OCI-LY7 (cell line): ENCODE measurements around the gene OPCML.

Experiments
- CTCF ChIP-seq: fragments of 200-600 bp; sonication (generic); conservative IDR thresholded peaks from 2 replicates; pipeline ENCODE4 v1.5.1; 2014; ENCODE audit warnings: mild to moderate bottlenecking, antibody characterized with exemption, low read length, moderate library complexity, mixed read lengths
- EZH2phosphoT487 ChIP-seq: fragments of 200-600 bp; sonication (generic); IDR thresholded peaks from 2 replicates; pipeline ENCODE4 v1.6.1; 2018; ENCODE audit warnings: low read depth, borderline replicate concordance, mild to moderate bottlenecking, mixed run types, antibody characterized with exemption, low read length, moderate library complexity, mixed read lengths

GRCh38 chr11:132595711-132596134 lies 936.6 kb downstream of the OPCML start:
- TF ChIP-seq CTCF = no peak
- no peak for TF ChIP-seq EZH2phosphoT487
